ENCODE measurements around the gene LYPD6.

DNA sequence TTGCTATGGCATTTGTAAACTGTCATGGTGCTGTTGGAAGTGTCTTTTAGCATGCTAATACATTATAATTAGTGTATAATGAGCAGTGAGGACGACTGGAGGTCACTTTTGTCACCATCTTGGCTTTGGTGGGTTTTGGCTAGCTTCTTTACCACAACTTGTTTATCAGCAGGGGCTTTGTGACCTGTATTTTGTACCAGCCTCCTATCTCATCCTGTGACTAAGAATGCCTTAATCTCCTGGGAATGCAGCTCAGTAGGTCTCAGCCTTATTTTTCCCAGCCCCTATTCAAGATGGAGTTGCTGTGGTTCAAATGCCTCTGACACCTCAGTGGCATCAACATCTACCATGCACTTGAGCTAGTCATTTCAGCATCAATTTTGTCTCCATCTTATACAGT lies 29.7 kb downstream of the LYPD6 start:
- no peak for TF ChIP-seq POLR2A (IDR thresholded peaks at IDR 0.05)
- TF ChIP-seq, protein P1, sequence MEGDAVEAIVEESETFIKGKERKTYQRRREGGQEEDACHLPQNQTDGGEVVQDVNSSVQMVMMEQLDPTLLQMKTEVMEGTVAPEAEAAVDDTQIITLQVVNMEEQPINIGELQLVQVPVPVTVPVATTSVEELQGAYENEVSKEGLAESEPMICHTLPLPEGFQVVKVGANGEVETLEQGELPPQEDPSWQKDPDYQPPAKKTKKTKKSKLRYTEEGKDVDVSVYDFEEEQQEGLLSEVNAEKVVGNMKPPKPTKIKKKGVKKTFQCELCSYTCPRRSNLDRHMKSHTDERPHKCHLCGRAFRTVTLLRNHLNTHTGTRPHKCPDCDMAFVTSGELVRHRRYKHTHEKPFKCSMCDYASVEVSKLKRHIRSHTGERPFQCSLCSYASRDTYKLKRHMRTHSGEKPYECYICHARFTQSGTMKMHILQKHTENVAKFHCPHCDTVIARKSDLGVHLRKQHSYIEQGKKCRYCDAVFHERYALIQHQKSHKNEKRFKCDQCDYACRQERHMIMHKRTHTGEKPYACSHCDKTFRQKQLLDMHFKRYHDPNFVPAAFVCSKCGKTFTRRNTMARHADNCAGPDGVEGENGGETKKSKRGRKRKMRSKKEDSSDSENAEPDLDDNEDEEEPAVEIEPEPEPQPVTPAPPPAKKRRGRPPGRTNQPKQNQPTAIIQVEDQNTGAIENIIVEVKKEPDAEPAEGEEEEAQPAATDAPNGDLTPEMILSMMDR (IDR thresholded peaks at IDR 0.05) = no peak
